CD4-positive, alpha-beta T cell treated with Interferon alpha-2 for 1 hour (primary cell): ENCODE measurements around the gene CPLX3.
"Not testable (repeated sequence)": the region's sequence is repeated elsewhere in the genome, so short reads cannot be mapped to it uniquely, and the experiment has no call there.

Source experiments
- DNase-seq, 2 donors: peaks; one replicate each; pipeline ENCODE4 v3.0.0-alpha.2; 2020 to 2022

The CPLX3 gene, protein sequence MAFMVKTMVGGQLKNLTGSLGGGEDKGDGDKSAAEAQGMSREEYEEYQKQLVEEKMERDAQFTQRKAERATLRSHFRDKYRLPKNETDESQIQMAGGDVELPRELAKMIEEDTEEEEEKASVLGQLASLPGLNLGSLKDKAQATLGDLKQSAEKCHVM

DNA sequence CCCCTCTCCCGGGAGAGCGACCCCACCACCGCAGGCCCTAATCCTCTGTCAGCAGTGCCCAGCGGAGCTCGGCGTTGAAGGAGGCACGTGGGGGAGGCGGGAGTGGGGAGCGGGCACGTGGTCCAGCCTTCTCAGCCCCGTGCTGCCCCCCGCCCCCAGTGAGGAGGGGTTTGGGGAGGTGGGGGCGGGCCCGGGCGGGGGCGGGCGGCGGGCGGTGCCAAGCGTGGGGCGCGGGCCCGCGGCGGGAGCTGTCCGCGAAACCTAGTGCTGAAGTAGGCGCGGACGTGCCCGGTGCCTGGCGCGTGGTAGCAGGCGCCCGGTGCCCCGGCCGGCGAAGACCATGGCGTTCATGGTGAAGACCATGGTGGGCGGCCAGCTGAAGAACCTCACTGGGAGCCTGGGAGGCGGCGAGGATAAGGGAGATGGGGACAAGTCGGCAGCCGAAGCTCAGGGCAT lies at the start of gene CPLX3:
Gene CPLX3 (plus strand): TSS at position 264 of the 456 bp plus-strand sequence. CDS start 77 bp downstream, at position 341.
- peak; percentile 20 to 59 for DNase-seq

DNA sequence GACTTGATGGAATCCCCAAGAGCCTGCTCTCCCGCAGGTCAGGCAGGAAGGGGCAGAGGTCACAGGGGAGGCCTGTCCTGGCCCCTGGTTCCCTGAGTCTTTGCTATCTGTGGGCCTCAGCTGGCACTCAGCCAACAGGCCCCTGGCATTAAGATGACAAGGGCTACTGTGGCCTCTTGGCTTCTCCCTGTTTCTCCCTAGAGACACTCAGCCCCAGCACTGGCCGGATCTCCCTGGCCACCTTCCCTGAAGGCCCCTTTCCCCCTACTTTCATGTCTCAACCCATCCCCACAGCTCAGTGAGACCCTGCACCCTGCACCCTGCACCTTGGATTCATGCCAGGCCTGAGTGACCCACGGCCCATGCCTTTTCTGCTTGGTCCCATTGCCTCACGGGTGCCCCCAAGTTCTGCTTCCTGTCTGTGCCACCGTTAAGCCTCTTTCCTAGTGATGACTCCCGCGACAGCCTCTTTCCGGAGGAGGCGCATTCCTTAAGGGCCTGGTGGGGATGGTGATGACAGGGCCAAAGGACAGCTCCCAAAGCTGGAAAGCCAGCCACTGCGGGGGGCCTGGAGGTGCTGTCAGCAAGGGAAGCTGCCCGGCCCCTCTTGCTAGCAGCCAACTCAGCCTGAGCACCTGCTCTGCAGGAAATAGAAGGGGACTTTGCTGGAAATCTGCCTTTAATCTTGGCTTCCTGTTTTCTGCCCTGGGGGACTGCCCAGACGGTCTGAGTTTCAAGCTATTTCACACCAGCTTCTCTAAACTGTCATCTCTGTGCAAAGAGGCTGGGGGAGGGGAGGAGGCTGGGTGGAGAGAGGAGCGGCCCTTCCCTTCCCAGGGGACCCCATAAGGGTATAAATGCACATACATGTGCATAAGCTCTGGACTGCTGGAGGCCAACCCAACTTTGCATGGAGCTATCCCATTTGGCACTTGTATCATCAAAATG lies 49.3 kb upstream of the CPLX3 start:
- peak; percentile 82 to 86 for DNase-seq

DNA sequence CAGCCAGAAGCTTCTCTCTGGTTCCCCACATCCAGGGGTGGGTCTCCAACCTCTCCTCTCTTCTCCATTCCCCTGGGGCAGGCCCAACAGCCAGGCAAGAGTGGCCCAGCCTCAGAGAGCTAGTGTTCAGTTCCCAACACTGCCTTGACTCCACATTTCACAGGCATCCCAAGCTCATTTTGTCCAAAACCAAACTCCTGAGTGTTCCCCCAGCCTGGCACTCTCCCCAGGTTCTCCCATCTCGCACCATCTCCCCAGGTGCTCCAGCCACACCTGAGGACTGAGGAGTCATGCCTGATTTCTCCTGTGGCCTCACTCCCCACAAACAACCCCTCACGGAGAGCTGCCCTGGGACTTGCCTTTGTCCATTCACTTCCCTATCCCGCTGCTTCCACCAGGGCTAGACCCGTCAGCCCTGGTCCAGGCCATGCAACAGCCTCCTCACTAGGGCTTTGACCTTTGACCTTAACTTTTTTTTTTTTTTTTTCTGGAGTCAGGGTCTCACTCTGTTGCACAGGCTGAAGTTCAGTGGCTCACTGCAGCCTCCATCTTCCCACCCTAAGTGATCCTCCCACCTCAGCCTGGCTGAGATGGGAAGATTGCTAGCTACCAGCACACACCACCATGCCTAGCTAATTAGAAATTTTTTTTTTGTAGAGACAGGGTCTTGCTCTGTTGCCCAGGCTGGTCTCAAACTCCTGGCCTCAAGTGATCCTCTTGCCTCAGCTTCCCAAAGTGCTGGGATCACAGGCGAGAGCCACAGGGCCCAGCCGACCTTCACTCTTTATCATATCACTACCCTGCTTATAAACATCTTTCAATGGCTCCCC lies 48.4 kb upstream of the CPLX3 start:
- DNase-seq = no peak

DNA sequence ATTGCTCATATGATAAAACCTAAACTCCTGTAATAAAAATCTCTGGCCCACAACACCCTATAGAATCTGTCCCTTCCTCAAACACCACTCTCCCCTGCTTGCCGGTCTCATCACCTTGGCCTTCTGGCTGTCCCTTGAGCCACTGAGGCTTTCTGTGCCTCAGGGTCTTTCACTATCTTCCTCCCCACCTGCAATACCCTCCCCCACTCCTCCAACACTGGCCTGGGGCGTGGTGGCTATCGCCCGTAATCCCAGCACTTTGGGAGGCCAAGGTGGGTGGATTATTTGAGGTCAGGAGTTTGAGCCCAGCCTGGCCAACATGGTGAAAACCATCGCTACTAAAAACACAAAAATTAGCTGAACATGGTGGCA lies 47.8 kb upstream of the CPLX3 start:
- no peak for DNase-seq

DNA sequence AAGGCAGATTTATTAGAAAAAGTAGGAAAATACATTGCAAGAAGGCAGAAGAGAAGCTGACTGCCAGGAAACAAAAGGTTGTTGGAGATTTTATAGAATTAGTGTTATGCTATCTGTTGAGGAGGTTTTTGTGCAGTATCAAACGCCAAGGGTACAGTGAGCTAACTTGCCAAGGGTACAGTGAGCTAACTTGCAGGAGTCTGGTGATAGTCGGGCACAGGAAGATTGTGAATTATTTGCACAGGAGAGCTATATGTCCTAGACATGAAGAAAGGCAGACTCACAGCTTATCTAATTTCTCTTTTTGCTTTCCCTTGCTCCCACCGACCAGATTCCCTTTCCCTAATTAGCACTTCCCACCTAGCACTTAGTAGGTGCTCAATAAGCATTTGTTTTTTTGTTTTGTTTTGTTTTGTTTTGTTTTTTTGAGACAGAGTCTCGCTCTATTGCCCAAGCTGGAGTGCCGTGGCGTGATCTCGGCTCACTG lies 47.2 kb upstream of the CPLX3 start:
- DNase-seq = no peak

DNA sequence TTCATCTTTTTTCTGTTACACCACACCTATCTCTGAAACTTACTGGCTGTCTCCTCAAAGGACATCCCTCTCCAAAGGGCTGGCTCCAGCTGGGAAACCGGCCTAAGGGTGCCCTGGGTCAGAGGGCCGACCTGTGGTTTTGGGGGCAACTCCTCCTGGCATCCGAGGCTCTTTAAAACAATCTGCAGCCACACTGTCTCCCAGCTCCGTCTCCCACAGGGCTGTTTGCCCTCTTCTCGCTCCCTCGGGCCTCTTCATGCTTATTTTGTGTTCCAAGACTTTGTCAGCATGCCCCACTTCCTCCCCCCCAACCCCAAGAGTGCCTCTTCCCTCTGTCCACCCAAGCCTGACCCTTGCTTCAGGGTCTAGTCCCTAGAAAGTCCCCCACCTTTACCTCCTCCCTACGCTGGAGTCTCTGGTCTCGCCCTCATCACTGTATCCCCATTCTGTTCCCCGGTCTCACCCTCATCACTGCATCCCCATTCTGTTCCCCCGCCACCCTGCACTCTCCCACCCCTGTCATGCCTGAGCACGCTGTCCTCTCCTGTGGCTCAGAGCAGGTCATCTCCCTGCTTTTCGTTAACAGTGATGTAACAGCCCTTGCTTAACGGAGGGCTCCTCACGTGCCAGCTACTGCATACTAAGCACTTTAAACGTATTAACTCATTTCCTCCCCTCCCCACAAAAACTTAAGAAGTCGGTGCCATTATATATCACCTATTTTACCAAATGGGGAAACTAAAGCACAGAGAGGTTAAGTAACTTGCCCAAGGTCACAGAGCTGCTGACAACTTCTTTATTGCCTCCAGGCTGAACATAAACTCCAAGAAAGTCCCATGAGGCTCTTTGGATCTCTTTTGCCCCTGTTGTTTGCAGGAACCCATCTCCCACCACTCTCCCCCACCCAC lies 45.6 kb upstream of the CPLX3 start:
- DNase-seq = peak; percentile 66 to 74

DNA sequence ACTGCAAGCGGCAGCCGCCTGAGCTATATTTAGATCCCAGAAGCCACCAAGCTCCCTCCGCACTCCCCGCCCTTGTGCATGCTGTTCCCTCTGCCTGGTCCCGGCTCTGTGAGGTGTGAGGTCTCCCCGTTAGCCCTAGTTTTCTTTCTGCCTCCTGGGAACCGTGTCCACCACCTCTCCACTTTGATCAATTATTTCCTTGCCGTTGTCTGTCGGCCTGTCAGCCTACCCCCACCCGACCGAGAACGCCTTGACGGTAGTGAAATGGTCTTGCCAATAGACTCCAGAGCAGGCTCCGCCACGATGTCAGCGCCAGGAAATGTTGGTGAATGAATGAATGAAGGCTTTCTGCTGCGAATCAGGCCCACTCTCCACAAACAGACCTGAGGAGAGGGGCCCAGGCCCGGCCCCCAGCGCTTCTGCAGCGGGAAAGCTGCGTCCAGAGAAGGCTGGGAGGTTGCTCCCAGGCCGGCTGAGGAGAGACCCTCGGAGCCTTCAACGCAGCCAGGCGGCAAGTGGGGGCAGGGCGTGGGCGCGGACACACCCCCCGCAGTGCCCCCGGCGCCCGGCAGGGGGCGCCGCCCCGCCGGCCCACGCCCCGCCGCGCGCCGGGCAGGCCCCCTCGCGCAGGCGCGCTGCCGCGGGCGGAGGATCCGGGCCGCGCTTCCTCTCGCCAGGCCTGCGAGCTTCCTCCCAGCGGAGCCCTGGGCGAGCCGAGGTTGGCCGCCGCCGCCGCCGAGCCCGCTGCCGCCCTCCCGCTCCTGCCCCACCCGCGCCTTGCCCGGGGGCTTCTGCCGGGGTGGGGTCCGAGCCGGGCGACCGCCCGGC lies 44.8 kb upstream of the CPLX3 start, which contains the start of gene CSK:
Gene CSK (plus strand): TSS at position 650 of the 828 bp plus-strand sequence. CDS start 16,218 bp downstream, outside the sequence.
- peak; percentile 83 to 87 for DNase-seq

DNA sequence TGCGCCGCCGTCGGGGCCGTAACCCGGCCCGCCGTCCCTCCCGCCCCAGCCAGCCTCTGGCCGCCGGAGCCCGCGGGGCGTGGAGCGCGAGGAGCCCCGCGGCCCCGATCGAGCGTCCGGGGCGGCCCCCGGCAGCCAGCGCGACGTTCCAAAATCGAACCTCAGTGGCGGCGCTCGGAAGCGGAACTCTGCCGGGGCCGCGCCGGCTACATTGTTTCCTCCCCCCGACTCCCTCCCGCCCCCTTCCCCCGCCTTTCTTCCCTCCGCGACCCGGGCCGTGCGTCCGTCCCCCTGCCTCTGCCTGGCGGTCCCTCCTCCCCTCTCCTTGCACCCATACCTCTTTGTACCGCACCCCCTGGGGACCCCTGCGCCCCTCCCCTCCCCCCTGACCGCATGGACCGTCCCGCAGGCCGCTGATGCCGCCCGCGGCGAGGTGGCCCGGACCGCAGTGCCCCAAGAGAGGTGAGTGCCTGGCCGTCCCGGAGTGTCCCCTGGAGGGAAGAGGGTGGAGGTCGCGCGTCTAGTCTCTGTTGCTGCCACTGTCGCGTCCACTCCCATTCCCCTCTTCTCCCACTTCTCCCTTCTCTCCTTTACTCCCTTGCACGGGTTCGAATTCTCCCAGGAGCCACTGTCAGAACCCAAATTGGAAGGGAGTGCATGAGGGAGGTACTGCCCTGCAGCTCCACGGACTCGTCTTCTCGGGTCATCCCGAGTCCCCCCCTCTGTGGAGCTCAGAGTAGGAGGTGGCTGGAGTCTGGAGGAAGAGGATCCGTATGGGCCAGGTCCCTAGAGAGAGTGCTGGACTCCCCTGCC lies 44.0 kb upstream of the CPLX3 start:
- DNase-seq = peak; percentile 61 to 72

DNA sequence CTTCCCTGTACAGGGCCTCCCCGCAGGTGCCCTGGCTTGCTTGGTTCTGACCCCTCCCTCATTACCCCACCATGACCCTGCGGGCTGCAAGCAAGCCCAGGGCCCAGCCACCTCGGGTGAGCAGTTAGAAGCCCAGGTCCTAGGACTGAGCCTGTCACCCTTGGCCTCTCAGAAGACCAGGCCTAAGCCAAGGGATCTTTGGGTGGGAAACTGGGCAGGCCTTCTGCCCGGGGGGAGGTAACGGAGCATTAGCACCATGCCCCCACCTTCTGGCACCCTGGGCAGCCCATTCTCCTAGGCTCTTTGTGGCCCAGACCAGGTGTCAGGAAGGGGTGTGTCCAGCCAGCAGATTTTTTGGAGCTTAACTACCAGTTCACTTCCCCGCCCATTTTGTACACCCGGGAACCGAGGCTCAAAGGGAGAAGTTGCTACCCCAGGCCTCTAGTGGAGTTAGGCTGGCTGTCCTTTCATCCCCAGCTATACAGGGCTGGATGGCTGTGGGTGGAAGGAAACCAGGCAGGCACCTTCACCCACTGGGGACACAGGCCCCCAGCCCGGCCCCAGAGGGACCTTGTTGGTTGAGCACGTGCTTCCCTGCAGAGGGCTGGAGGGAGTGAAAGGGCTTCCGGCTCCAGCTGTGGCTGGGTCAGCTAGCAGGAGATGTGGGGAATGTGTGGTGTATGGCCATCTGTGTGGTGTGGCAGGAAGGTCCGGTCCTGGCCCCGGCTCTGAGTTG lies 43.2 kb upstream of the CPLX3 start:
- no peak for DNase-seq

DNA sequence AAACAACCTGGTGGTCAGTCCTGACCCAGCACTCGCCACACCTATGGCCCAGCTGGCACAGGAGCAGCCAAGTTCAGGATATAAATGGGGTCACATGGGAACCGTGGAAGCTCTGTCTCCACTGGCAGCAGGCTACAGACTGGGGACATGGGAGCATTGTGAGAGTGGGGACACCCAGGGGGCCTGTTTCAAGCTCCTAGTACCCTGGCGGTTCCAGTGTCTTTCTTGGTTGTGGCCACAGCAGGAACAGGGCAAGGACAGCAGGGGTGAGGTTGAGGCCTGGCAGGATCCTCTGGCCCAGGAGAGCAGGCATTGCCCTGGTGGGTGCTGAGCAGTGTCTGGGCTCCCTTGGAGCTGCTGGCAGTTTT lies 42.6 kb upstream of the CPLX3 start:
- DNase-seq = no peak

DNA sequence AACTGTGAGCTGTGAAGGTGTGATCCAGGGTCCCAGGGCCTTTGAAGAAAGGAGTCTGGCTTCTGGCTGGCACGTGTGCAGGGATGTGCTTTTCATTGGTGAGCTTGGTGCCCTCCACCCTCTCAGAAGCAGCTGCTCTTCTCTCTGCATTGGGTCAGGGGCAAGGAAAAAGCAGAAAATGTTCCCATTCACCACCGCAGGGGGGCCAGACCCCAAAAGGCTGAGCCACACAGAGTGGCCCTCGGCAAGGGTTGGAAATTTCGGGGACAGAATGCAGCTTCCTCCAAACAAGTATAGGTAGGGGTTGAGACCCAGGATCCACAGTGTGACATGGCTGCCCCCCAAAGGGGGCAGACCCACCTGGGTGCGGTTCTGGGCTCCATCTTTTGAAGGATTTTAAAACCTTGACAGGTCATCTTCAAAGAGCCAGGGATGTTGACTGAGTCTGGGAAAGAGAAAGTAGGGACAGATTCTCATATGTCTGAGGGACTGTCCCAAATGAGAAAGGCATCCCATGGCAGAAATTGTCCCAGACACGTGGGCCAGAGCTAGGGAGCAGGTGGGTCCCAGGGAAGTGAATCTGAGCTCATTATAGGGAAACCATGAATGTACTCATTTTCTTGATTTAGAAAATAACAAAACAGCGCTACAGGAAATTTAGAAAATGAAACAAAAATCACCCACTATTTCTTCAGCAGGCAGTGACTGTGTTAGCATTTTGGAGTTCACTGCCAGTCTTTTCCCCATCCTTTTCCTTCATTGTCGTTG lies 41.8 kb upstream of the CPLX3 start:
- no peak for DNase-seq

DNA sequence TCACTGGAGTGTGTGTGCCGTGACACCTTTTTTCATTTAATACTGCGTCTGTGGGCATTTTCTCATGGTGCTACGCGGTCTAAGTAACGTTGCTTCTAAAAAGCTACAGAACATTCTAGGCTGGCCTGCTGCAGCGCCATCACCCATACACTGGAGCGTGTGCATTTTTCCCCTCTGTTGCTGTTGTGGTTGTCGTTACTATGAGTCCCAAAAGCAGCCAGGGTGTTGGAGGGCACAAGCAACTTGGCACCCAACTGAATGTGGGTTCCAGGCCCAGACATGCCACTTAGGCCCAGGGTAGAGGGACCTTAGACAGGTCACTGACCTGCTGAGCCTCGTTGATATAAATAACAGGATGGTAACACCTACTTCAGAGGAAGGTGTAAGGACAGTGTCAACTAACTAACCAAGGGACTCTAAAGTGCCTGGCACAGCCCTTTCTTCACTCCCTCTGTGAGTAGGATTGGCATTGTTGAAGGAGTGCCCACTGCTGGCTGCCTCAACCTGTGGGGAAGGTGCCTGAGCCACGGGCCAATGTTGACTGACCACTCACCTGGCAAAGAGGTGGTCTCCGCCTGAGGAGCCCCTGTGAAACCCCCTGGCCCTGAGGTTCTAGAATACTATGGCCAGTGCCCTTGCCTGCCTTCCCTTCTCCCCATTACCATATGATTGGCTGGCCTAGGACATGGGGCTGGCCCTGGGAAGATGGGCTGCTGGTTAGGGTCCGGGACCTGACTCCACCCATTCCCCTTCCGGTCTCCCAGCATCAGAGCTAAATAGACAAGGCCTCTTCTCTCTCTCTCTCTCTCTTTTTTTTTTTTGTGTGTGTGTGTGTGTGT lies 41.0 kb upstream of the CPLX3 start:
- peak; percentile 54 to 75 for DNase-seq

DNA sequence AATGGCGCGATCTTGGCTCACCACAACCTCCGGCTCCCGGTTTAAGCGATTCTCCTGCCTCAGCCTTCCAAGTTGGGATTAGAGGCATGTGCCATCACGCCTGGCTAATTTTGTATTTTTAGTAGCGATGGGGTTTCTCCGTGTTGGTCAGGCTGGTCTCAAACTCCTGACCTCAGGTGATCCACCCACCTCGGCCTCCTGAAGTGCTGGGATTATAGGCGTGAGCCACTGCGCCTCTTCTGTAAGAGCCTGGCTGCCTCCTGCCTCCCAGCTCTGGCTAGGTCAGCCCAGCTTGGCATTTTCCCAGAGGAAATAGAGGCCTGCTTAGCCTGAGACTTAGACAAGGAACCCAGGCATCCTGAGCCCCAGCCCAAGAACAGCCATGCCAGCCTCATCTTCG lies 40.3 kb upstream of the CPLX3 start:
- DNase-seq = not testable (repeated sequence)

DNA sequence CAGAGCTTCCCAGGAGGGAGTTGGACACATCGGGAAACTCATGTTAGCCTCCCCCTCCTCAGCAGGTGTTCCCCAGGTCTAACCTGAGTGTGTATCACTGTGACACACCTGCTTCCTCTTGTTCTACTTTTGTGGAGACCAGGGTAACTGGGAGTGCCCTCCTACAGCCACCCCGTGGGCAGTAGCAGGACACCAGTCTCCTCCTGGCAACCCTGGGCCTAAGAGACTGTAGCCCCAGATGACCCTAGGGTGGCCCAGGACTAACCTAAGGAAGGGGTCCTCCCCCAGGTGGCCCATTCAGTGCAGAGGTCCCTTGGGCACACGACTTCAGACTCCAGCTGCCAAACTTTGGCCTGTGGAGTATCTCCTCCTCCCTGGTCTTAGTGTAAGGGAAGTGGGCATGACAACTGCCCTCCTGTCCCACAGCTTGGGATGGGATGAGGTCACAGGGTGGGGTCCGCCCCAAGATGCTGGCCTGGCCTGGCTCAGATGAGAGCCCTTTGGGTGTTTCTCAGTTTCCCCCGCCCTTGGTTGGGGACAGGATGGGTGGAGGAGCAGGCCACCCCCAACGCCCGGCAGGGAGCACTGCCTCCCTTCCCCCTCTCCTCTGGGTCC lies 39.8 kb upstream of the CPLX3 start:
- no peak for DNase-seq

DNA sequence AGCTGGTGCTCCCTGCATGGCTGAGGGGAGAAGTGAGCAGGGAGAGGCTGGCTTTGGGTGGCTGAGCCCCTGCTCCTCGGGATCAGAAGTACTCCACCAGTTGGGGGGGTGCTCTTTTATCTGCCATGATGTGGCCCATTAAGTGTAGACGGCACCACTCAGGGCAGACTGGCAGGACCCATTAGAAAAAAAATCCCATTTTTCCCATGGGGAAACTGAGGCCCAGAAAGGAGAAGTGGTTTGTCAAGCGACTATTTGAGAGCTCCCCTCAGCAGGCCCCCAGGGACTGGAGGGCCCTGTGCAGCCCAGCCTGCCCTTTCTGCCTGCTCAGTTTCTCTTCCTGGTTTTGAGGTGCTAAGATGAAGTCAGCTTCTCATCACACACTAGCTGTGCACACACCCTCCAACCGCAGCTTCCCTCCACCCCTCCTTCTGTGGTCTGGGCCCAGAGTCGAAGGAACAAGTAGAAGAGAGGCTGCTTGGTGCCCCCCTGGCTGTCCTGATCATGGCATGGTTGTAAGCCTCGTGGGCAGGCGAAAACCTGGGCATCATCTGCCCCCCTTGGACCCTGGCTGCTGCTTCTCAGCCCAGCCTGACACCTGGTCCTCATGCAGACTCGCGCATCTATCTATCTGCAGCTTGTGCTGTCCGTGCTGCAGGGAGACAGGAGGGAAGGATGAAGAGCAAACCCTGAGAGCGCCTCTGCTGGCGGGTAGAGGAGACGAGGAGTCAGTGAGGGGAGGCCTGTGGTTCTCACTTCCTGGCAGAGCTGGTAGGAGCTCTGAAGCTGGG lies 39.0 kb upstream of the CPLX3 start:
- DNase-seq = peak; percentile 92

DNA sequence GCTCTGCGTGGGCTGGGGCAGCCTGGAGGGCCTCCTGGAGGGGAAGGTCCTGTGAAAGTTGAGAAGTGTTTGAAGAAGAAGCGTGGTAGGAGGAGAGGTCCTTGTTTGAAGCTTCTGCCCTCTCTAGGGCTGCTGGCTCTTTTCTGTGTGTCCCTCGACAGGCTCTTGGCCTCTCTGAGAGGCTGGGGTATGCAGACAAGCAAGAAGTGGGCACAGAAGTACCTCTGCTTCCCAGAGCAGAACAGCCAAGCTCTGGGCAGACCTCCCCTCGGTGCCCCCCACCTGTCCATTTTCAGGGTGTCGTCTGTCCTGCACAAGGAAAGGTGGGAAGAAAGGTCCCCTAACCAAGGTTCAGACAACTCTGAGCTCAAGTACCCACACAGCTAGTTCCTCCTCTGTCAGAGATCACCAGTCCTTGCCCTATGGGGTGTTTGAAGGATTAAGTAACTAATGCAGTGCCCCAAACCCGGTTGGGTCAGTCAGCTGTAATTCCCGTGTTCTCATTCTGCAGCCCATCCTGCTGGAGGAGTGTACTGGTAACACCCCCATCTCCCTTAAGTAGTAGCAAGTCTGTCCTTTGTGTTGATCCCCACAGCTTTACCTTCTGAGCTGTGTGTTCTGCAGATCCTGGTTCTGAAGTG lies 38.3 kb upstream of the CPLX3 start:
- DNase-seq = no peak
